OCI-LY1 (cell line): Measurements from ENCODE around the gene KBTBD12.

Experiments
- H2AFZ ChIP-seq: fragments of 200-600 bp; sonication (generic), shearing (Covaris generic); 2 replicates; pipeline ENCODE4 v1.6.0; 2014; ENCODE audit warnings: antibody characterized with exemption, mild to moderate bottlenecking, low read length
- H3F3A ChIP-seq: fragments of 200-600 bp; sonication (generic), shearing (Covaris generic); 2 replicates; pipeline ENCODE4 v1.6.0; 2014; ENCODE audit warnings: mild to moderate bottlenecking, antibody characterized with exemption, low read length, moderate library complexity; ENCODE audit not compliant: insufficient read depth
- H3K27ac ChIP-seq: fragments of 200-600 bp; sonication (generic); 2 replicates; pipeline ENCODE4 v1.5.1; 2014; ENCODE audit warnings: low read length, mixed run types, mild to moderate bottlenecking, low read depth; ENCODE audit not compliant: poor library complexity, severe bottlenecking
- H3K27me3 ChIP-seq: fragments of 200-600 bp; sonication (generic); 2 replicates; pipeline ENCODE4 v1.6.0; 2014; ENCODE audit warnings: antibody characterized with exemption, mild to moderate bottlenecking, low read length, moderate library complexity; ENCODE audit not compliant: insufficient read depth
- H3K36me3 ChIP-seq: fragments of 200-600 bp; sonication (generic); 2 replicates; pipeline ENCODE4 v1.6.1; 2014; ENCODE audit warnings: mild to moderate bottlenecking, antibody characterized with exemption, low read length, moderate library complexity, mixed read lengths; ENCODE audit not compliant: insufficient read depth
- H3K4me1 ChIP-seq: fragments of 200-600 bp; sonication (generic); 2 replicates; pipeline ENCODE4 v1.5.1; 2014; ENCODE audit warnings: mild to moderate bottlenecking, low read length, moderate library complexity; ENCODE audit not compliant: insufficient read depth, severe bottlenecking
- H3K4me2 ChIP-seq: fragments of 200-600 bp; sonication (generic), shearing (Covaris generic); 2 replicates; pipeline ENCODE4 v1.6.1; 2014; ENCODE audit warnings: low read length
- H3K4me3 ChIP-seq: fragments of 200-600 bp; sonication (generic); 2 replicates; pipeline ENCODE4 v1.5.1; 2014; ENCODE audit warnings: low read length, low read depth, mild to moderate bottlenecking, mixed read lengths; ENCODE audit not compliant: poor library complexity, severe bottlenecking
- H3K79me2 ChIP-seq: fragments of 200-600 bp; shearing (Covaris generic); 2 replicates; pipeline ENCODE4 v1.6.1; 2016; ENCODE audit warnings: mixed run types, low read length, mixed read lengths; ENCODE audit not compliant: insufficient read depth
- H3K9ac ChIP-seq: fragments of 200-600 bp; sonication (generic), shearing (Covaris generic); 2 replicates; pipeline ENCODE4 v1.6.1; 2014; ENCODE audit warnings: mild to moderate bottlenecking, low read length, mixed read lengths
- H3K9me2 ChIP-seq: fragments of 200-600 bp; sonication (generic), shearing (Covaris generic); 2 replicates; pipeline ENCODE4 v1.6.1; 2014; ENCODE audit warnings: low read depth, mild to moderate bottlenecking, low read length, mixed read lengths
- H3K9me3 ChIP-seq: fragments of 200-600 bp; shearing (Covaris generic); 2 replicates; pipeline ENCODE4 v1.6.1; 2014; ENCODE audit warnings: low read length, mixed read lengths
- H4K20me1 ChIP-seq: fragments of 200-600 bp; sonication (generic), shearing (Covaris generic); 2 replicates; pipeline ENCODE4 v1.6.0; 2016; ENCODE audit warnings: mild to moderate bottlenecking, low read length; ENCODE audit not compliant: insufficient read depth
- CTCF ChIP-seq: fragments of 200-600 bp; sonication (generic), shearing (Covaris generic); IDR thresholded peaks from 2 replicates; pipeline ENCODE4 v1.5.1; 2017; ENCODE audit warnings: mild to moderate bottlenecking, antibody characterized with exemption, low read length, moderate library complexity, mixed read lengths
- EZH2 ChIP-seq: fragments of 200-600 bp; sonication (generic), shearing (Covaris generic); IDR thresholded peaks from 2 replicates; pipeline ENCODE4 v1.8.0; 2017; ENCODE audit warnings: borderline replicate concordance, mixed run types, mild to moderate bottlenecking, antibody characterized with exemption, low read length, moderate library complexity, mixed read lengths

Gene KBTBD12

DNA sequence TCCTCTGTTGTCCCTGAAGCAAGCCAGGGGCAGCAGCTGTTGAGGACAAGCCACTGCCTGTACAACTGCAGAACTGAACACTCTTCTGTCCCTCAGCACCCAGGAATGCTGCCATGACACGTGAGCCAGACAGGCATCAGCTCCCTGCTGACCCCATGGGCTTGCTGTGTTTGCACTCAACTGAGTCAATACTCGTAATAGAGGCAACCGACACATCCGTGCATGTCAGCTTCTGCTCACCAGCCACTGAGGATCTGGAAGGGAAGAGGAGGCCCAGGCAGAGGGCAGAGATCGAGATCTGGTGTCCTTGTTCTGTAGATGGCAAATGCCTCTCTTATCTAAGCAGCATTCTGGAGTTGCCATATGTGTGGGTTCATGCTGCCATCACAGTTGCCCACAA, 82.9 kb downstream of the KBTBD12 start:
- Histone ChIP-seq H3K9me2 (no peaks in the 10 kb centered on the region), H3K27ac (no peak overlapping the region), H3K4me2 (no peak overlapping the region), H4K20me1 (no peaks in the 10 kb centered on the region), H3K9ac (no peak overlapping the region), H3K4me1 (no peaks in the 10 kb centered on the region), H3F3A (no peaks in the 10 kb centered on the region), H3K9me3 (no peaks in the 10 kb centered on the region), H3K36me3 (no peaks in the 10 kb centered on the region), H3K4me3 (no peak overlapping the region), H3K27me3 (no peaks in the 10 kb centered on the region; the same call in 1 of the 2 replicates), H2AFZ (no peak overlapping the region), H3K79me2 (no peaks in the 10 kb centered on the region)
- no peak for TF ChIP-seq CTCF
- TF ChIP-seq EZH2, result no peak

DNA sequence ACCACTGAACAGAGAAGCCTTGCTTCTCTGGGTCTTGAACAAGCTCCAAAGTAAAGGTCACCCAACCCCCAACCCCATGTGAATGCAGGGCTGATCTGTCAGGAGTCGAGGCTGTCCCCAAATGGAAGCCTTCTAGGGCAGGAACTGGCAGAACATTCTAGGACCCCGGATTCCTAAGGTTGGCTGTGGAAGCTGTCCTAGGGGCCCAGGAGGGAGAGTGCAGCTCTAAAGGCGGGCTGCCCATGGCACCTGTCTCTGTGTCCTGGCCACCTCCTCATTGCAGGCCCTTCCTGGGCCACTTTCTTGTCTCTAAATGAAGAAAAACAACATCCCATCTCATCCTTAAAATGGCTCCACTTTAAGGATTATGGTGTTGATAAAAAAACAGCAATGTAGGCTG, 83.6 kb downstream of the KBTBD12 start:
- Histone ChIP-seq H3K27me3 (no peaks in the 10 kb centered on the region; the same call in 1 of the 2 replicates), H3K36me3 (no peaks in the 10 kb centered on the region), H2AFZ (no peak overlapping the region), H3K9ac (no peak overlapping the region), H3K4me1 (no peaks in the 10 kb centered on the region), H3K9me2 (no peaks in the 10 kb centered on the region), H3K27ac (no peak overlapping the region), H3K4me2 (no peak overlapping the region), H3K9me3 (no peaks in the 10 kb centered on the region), H3F3A (no peaks in the 10 kb centered on the region), H3K4me3 (no peak overlapping the region), H4K20me1 (no peaks in the 10 kb centered on the region), H3K79me2 (no peaks in the 10 kb centered on the region)
- no peak for TF ChIP-seq EZH2
- no peak for TF ChIP-seq CTCF

GRCh38 chr3:127999509-128000106, 84.6 kb downstream of the KBTBD12 start:
- Histone ChIP-seq H3K9ac (no peak overlapping the region), H3K4me2 (no peak overlapping the region), H3F3A (no peaks in the 10 kb centered on the region), H3K4me3 (no peak overlapping the region), H3K27ac (no peak overlapping the region), H3K36me3 (no peaks in the 10 kb centered on the region), H2AFZ (no peak overlapping the region), H3K9me2 (no peaks in the 10 kb centered on the region), H3K79me2 (no peaks in the 10 kb centered on the region), H3K27me3 (no peaks in the 10 kb centered on the region; the same call in 1 of the 2 replicates), H4K20me1 (no peaks in the 10 kb centered on the region), H3K4me1 (no peaks in the 10 kb centered on the region), H3K9me3 (no peaks in the 10 kb centered on the region)
- TF ChIP-seq CTCF (no peak), EZH2 (no peak)
